Sigmoid colon (tissue), 7 donors: ENCODE data around the gene PHF5A. TPM values are rescaled to one million over a fixed set of nuclear protein-coding genes. Genes with fewer than 3 reads are reported as not detected.

Source experiments
- DNase-seq: peaks from one replicate; pipeline ENCODE4 v3.0.0-alpha.2; 2019
- H3K27ac ChIP-seq, 4 donors: fragments of 200-600 bp; sonication (generic); one replicate each; pipeline ENCODE4 v1.5.1; 2016 to 2019; ENCODE audit warnings: mild to moderate bottlenecking in 1 of 4
- H3K27me3 ChIP-seq, 3 donors: fragments of 200-600 bp; sonication (generic); one replicate each; pipeline ENCODE4 v1.5.1; 2019; ENCODE audit warnings: mild to moderate bottlenecking in 1 of 3
- H3K36me3 ChIP-seq, 4 donors: fragments of 200-600 bp; sonication (generic); one replicate each; pipeline ENCODE4 v1.5.1; 2016 to 2019
- H3K4me1 ChIP-seq, 4 donors: fragments of 200-600 bp; sonication (generic); one replicate each; pipeline ENCODE4 v1.5.1; 2017 to 2019
- H3K4me3 ChIP-seq, 4 donors: fragments of 200-600 bp; sonication (generic); one replicate each; pipeline ENCODE4 v1.5.1; 2017 to 2019; ENCODE audit warnings: mild to moderate bottlenecking in 2 of 4, moderate library complexity in 1 of 4
- H3K9me3 ChIP-seq, 4 donors: fragments of 200-600 bp in 3 of 4; sonication (generic) in 3 of 4; one replicate each; pipeline versions ENCODE4 v1.5.1 to v1.6.1; 2013 to 2019
- EP300 ChIP-seq, 4 donors: sonication (generic); formaldehyde crosslinking; IDR thresholded peaks; one replicate each; pipeline ENCODE4 v1.6.1; 2017; ENCODE audit warnings: antibody characterized with exemption in 4 of 4
- POLR2A ChIP-seq, 2 donors: fragments of 450-650 bp; IDR thresholded peaks; one replicate each; pipeline ENCODE4 v1.6.1; 2016; ENCODE audit warnings: antibody characterized with exemption in 2 of 2, mild to moderate bottlenecking in 2 of 2, moderate library complexity in 2 of 2
- POLR2AphosphoS5 ChIP-seq, 4 donors: sonication (generic); formaldehyde crosslinking; IDR thresholded peaks; one replicate each; pipeline ENCODE4 v1.6.1; 2017; ENCODE audit warnings: antibody characterized with exemption in 4 of 4
- WGBS, 2 donors: extraction: QIAGEN DNeasy Blood & Tissue Kit; methylation state at CpG; one replicate each; pipeline ENCODE4 v1.1.7; 2013; 5-methylcytosine and 5-hydroxymethylcytosine counted together
- intact Hi-C: fragments of 100-400 bp; cut with DNase I; formaldehyde crosslinking; loops from one replicate; pipeline ENCODE4 v1.15.1; 2023
- polyA plus RNA-seq, 3 donors: library from polyadenylated mRNA; stranded (reverse); fragments of 200-250 nt; gene quantifications; one replicate each; pipeline ENCODE4 v1.2.3, GENCODE V29; 2013
- total RNA-seq, 4 donors: library from RNA; depleted of rRNA; stranded (reverse); fragments of >200 nt; gene quantifications; one replicate each; pipeline ENCODE4 v1.1.0, GENCODE V29; 2016
- TF ChIP-seq, protein P1 (sequence below), 4 experiments: fragments of 450-650 bp in 3 of 4; fragments of 200-600 bp in 1 of 4; IDR thresholded peaks; one replicate each; pipeline ENCODE4 v1.5.1; 2016 to 2019; ENCODE audit warnings: antibody characterized with exemption in 4 of 4, mild to moderate bottlenecking in 3 of 4, moderate library complexity in 2 of 4
- donor health status: healthy with polysubstance abuse.
- donor health status: Bipolar disorder and iron deficiency.
- donor health status: healthy.

Gene PHF5A
- total and polyA plus RNA-seq, 7 donors, result 31.9 to 59.6 (median 53.3) TPM

- WGBS, 2 donors, result 90 to 91% methylated on average over 5 of the region's 5 CpGs
- no peak overlapping the region for H3K4me3 ChIP-seq
- TF ChIP-seq POLR2A (IDR thresholded peaks at IDR 0.05), result no peak
- TF ChIP-seq, protein P1, sequence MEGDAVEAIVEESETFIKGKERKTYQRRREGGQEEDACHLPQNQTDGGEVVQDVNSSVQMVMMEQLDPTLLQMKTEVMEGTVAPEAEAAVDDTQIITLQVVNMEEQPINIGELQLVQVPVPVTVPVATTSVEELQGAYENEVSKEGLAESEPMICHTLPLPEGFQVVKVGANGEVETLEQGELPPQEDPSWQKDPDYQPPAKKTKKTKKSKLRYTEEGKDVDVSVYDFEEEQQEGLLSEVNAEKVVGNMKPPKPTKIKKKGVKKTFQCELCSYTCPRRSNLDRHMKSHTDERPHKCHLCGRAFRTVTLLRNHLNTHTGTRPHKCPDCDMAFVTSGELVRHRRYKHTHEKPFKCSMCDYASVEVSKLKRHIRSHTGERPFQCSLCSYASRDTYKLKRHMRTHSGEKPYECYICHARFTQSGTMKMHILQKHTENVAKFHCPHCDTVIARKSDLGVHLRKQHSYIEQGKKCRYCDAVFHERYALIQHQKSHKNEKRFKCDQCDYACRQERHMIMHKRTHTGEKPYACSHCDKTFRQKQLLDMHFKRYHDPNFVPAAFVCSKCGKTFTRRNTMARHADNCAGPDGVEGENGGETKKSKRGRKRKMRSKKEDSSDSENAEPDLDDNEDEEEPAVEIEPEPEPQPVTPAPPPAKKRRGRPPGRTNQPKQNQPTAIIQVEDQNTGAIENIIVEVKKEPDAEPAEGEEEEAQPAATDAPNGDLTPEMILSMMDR (IDR thresholded peaks at IDR 0.05), result no peak
- no peak for TF ChIP-seq EP300 (IDR thresholded peaks at IDR 0.05)
- no peak for TF ChIP-seq POLR2AphosphoS5 (IDR thresholded peaks at IDR 0.05)
- H3K36me3 ChIP-seq, result peaks cover 12 to 88% (median 51%) of the 10 kb centered on the region in 4 donors
- H3K27me3 ChIP-seq, result no peaks in the 10 kb centered on the region
- intact Hi-C loops, result no loop called here
- peak overlapping the region; percentile 29 to 79 (median 67) for H3K27ac ChIP-seq
- DNase-seq, result no peak
- peaks cover 0 to 37% (median 33%) of the 10 kb centered on the region in 4 donors for H3K4me1 ChIP-seq
- no peaks in the 10 kb centered on the region for H3K9me3 ChIP-seq
Observed at GRCh38 chr22:41513391-41513790, 44.9 kb upstream of the PHF5A start.

- TF ChIP-seq, protein P1 (IDR thresholded peaks at IDR 0.05), result no peak
- TF ChIP-seq POLR2AphosphoS5 (IDR thresholded peaks at IDR 0.05) (peak in 2 of 4 donors; percentile 5 to 9), EP300 (IDR thresholded peaks at IDR 0.05) (no peak), POLR2A (IDR thresholded peaks at IDR 0.05) (no peak)
- Histone ChIP-seq H3K4me1 (peaks cover 0 to 31% (median 29%) of the 10 kb centered on the region in 4 donors), H3K27me3 (no peaks in the 10 kb centered on the region), H3K27ac (peak overlapping the region; percentile 29 to 79 (median 67)), H3K9me3 (no peaks in the 10 kb centered on the region), H3K36me3 (peaks cover 20 to 91% (median 54%) of the 10 kb centered on the region in 4 donors), H3K4me3 (no peak overlapping the region)
- intact Hi-C loops, result no loop called here
- no peak for DNase-seq
- WGBS, 2 donors, result 89 to 90% methylated on average over 17 of the region's 17 CpGs
Observed at GRCh38 chr22:41512421-41513194, 44.1 kb upstream of the PHF5A start.

DNA sequence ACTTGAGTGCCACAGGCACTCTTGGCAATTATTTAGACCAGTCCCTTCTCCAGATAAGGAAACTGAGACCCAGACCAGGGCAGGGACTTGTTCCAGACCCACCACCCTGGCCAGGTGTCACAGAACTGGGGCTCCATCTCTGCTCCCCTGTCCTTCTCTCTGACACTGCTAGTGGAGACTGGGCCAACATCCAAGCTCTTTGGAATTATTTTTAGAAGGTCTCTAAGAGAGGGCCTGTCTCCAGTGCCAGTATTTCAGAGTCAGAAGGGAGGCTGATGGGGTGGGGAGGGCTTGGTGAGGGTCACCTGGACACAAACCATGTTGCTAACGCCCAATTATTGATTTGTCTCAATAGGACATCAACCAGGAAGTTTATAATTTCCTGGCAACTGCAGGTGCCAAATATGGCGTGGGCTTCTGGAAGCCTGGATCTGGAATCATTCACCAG lies 43.1 kb upstream of the PHF5A start:
- intact Hi-C loops, result no loop called here
- H3K27ac ChIP-seq, result peak overlapping the region; percentile 29 to 79 (median 67)
- no peaks in the 10 kb centered on the region for H3K9me3 ChIP-seq
- H3K36me3 ChIP-seq, result peaks cover 20 to 87% (median 51%) of the 10 kb centered on the region in 4 donors
- H3K27me3 ChIP-seq, result no peaks in the 10 kb centered on the region
- TF ChIP-seq POLR2A (IDR thresholded peaks at IDR 0.05) (no peak), EP300 (IDR thresholded peaks at IDR 0.05) (no peak), POLR2AphosphoS5 (IDR thresholded peaks at IDR 0.05) (no peak)
- TF ChIP-seq, protein P1 (IDR thresholded peaks at IDR 0.05), result no peak
- H3K4me3 ChIP-seq, result no peak overlapping the region
- 70 to 80% methylated on average over 2 of the region's 2 CpGs for WGBS, 2 donors
- peaks cover 0 to 26% (median 24%) of the 10 kb centered on the region in 4 donors for H3K4me1 ChIP-seq
- no peak for DNase-seq

DNA sequence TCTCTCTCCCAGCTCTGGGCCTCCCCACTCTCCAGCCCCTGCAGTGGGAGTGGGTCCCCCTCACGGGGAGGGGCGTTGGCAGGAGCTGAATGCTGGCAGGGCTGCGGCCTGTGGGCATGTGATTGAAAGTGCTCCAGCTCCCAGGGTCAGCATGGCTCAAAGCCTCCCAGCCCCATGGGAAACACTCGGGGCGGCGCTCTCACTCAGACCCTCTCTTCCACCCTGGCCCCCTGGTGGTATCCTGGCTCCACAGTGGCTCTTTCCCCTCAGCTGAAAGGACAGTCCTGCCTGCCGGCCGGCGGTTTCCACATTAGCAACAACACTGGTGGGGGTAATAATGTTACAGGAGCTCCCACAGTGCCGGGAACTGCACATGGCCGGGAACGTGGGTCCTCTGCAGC lies 40.3 kb upstream of the PHF5A start:
- intact Hi-C loops, result no loop called here
- peak; percentile 75 for DNase-seq
- TF ChIP-seq POLR2AphosphoS5 (IDR thresholded peaks at IDR 0.05), result no peak
- no peak for TF ChIP-seq POLR2A (IDR thresholded peaks at IDR 0.05)
- TF ChIP-seq, protein P1 (IDR thresholded peaks at IDR 0.05), result no peak
- TF ChIP-seq EP300 (IDR thresholded peaks at IDR 0.05), result no peak
- Histone ChIP-seq H3K27me3 (no peaks in the 10 kb centered on the region), H3K9me3 (no peaks in the 10 kb centered on the region), H3K27ac (peak overlapping the region; percentile 0 to 63 (median 34)), H3K36me3 (peaks cover 10 to 77% (median 33%) of the 10 kb centered on the region in 4 donors), H3K4me3 (no peak overlapping the region), H3K4me1 (peaks cover 0 to 26% (median 24%) of the 10 kb centered on the region in 4 donors)
- WGBS, 2 donors, result 87 to 88% methylated on average over 12 of the region's 12 CpGs
